ENCODE results near the gene RGS7. TPM values are rescaled to one million over a fixed set of nuclear protein-coding genes. Genes with fewer than 3 reads are reported as not detected.
"Not testable (repeated sequence)": the region's sequence is repeated elsewhere in the genome, so short reads cannot be mapped to it uniquely, and the experiment has no call there.

RGS7 gene
- polyA plus RNA-seq, 1 donor, result 2.1 TPM

GRCh38 chr1:241180569-241180968, 176.4 kb downstream of the RGS7 start:
- H3K4me1 ChIP-seq (ENCODE audit: control insufficient read depth, insufficient read depth, low read length), result peaks cover 5% of the 10 kb centered on the region
- no peak overlapping the region for H3K27ac ChIP-seq (ENCODE audit: low read length)
- H3K9me3 ChIP-seq (ENCODE audit: control insufficient read depth, low read depth, low read length), result no peaks in the 10 kb centered on the region
- no peak overlapping the region for H3K4me3 ChIP-seq (ENCODE audit: low read length)
- no peaks in the 10 kb centered on the region for H3K27me3 ChIP-seq (ENCODE audit: control insufficient read depth, insufficient read depth, low read length)
- no peaks in the 10 kb centered on the region for H3K36me3 ChIP-seq (ENCODE audit: control insufficient read depth, insufficient read depth, low read length)
- WGBS (ENCODE audit: insufficient coverage, low lambda C conversion rate), result no CpG with 5 or more reads among the region's 4 CpGs
- DNase-seq, result no peak

DNA sequence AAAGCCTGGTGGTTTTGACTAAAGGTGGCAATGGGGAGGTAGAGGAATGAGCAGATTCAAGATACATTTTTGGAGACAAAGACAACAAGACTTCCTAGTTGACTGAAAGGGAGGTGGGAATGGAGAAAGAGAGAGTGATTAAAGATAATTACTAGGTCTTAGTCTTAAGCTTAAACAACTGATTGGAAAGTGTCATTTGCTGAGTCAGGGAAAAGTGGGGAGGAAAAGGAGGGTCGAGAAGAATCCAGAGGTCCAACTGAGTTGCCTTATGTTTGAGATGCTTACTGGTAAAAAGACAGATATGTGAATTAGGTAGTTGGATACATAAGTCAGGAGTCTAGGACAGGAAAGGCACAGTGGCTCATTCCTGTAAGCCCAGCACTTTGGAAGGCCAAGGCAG, 179.3 kb downstream of the RGS7 start:
- Histone ChIP-seq H3K9me3 (ENCODE audit: control insufficient read depth, low read depth, low read length) (no peaks in the 10 kb centered on the region), H3K27ac (ENCODE audit: low read length) (no peak overlapping the region), H3K27me3 (ENCODE audit: control insufficient read depth, insufficient read depth, low read length) (no peaks in the 10 kb centered on the region), H3K36me3 (ENCODE audit: control insufficient read depth, insufficient read depth, low read length) (no peaks in the 10 kb centered on the region), H3K4me1 (ENCODE audit: control insufficient read depth, insufficient read depth, low read length) (peaks cover 5% of the 10 kb centered on the region), H3K4me3 (ENCODE audit: low read length) (no peak overlapping the region)
- WGBS (ENCODE audit: insufficient coverage, low lambda C conversion rate), result 100% methylated on average over 1 of the region's 1 CpG
- DNase-seq, result no peak

DNA sequence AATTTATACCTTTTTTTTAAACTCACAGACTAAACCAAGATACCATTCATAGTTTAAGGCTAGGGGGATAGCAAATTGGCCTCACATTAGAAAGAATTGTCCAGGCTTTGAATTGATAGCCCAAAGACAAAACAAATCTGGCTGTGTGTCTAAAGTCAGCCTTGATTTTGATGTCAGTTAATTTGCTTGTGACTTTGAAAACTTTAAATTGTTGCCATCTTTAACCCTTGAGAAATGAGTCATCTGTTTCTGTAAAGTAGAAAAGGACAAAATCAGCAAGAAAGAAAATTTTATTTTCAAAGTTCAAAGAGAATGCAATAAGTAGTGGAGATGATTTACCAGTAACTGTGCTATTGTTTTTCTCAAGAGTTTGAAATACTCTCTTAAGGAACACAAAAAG, 184.5 kb downstream of the RGS7 start:
- Histone ChIP-seq H3K4me1 (ENCODE audit: control insufficient read depth, insufficient read depth, low read length) (no peaks in the 10 kb centered on the region), H3K27ac (ENCODE audit: low read length) (no peak overlapping the region), H3K27me3 (ENCODE audit: control insufficient read depth, insufficient read depth, low read length) (no peaks in the 10 kb centered on the region), H3K4me3 (ENCODE audit: low read length) (no peak overlapping the region), H3K9me3 (ENCODE audit: control insufficient read depth, low read depth, low read length) (peaks cover 2% of the 10 kb centered on the region), H3K36me3 (ENCODE audit: control insufficient read depth, insufficient read depth, low read length) (no peaks in the 10 kb centered on the region)
- no peak for DNase-seq

- no peak for DNase-seq
- H3K27ac ChIP-seq (ENCODE audit: low read length), result no peak overlapping the region
- no peak overlapping the region for H3K4me3 ChIP-seq (ENCODE audit: low read length)
- H3K9me3 ChIP-seq (ENCODE audit: control insufficient read depth, low read depth, low read length), result peaks cover 2% of the 10 kb centered on the region
- WGBS (ENCODE audit: insufficient coverage, low lambda C conversion rate), result 83% methylated on average over 1 of the region's 3 CpGs
- no peaks in the 10 kb centered on the region for H3K27me3 ChIP-seq (ENCODE audit: control insufficient read depth, insufficient read depth, low read length)
- no peaks in the 10 kb centered on the region for H3K4me1 ChIP-seq (ENCODE audit: control insufficient read depth, insufficient read depth, low read length)
- H3K36me3 ChIP-seq (ENCODE audit: control insufficient read depth, insufficient read depth, low read length), result no peaks in the 10 kb centered on the region
Observed at GRCh38 chr1:241171991-241172390, 185.0 kb downstream of the RGS7 start.

DNA sequence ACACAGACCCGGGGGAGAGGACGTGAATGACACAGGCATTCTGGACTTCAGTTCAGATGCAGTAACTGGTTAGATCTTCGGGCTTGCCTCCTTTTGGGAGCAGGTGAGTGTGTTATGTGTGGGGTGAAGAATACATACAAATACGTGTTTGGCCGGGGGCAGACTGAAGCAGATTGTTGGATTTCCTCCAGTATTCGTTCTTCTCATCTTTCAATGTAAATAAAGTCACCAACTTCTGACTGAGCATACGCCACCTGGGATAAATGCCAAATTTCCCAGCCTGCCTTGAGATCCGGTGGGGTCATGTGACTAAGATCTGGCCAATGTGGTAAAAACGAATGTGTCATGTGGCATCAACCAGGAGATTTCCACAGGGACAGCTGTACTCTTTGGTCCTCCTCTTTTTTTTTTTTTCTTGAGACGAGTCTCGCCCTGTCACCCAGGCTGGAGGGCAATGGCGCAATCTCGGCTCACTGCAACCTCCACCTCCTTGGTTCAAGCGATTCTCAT, 189.8 kb downstream of the RGS7 start:
- no peak for DNase-seq
- Histone ChIP-seq H3K36me3 (ENCODE audit: control insufficient read depth, insufficient read depth, low read length) (no peaks in the 10 kb centered on the region), H3K27ac (ENCODE audit: low read length) (no peak overlapping the region), H3K27me3 (ENCODE audit: control insufficient read depth, insufficient read depth, low read length) (no peaks in the 10 kb centered on the region), H3K9me3 (ENCODE audit: control insufficient read depth, low read depth, low read length) (peaks cover 2% of the 10 kb centered on the region), H3K4me3 (ENCODE audit: low read length) (no peak overlapping the region), H3K4me1 (ENCODE audit: control insufficient read depth, insufficient read depth, low read length) (no peaks in the 10 kb centered on the region)
- WGBS (ENCODE audit: insufficient coverage, low lambda C conversion rate), result no CpG with 5 or more reads among the region's 14 CpGs

GRCh38 chr1:241166625-241167024, 190.4 kb downstream of the RGS7 start:
- no peaks in the 10 kb centered on the region for H3K36me3 ChIP-seq (ENCODE audit: control insufficient read depth, insufficient read depth, low read length)
- H3K9me3 ChIP-seq (ENCODE audit: control insufficient read depth, low read depth, low read length), result peaks cover 2% of the 10 kb centered on the region
- H3K4me1 ChIP-seq (ENCODE audit: control insufficient read depth, insufficient read depth, low read length), result no peaks in the 10 kb centered on the region
- WGBS (ENCODE audit: insufficient coverage, low lambda C conversion rate), result no CpG with 5 or more reads among the region's 1 CpG
- no peak overlapping the region for H3K27ac ChIP-seq (ENCODE audit: low read length)
- no peak for DNase-seq
- H3K4me3 ChIP-seq (ENCODE audit: low read length), result no peak overlapping the region
- H3K27me3 ChIP-seq (ENCODE audit: control insufficient read depth, insufficient read depth, low read length), result no peaks in the 10 kb centered on the region

GRCh38 chr1:241165256-241165655, 191.7 kb downstream of the RGS7 start:
- H3K9me3 ChIP-seq (ENCODE audit: control insufficient read depth, low read depth, low read length); DNase-seq; H3K4me3 ChIP-seq (ENCODE audit: low read length); H3K4me1 ChIP-seq (ENCODE audit: control insufficient read depth, insufficient read depth, low read length); H3K27ac ChIP-seq (ENCODE audit: low read length); H3K36me3 ChIP-seq (ENCODE audit: control insufficient read depth, insufficient read depth, low read length); H3K27me3 ChIP-seq (ENCODE audit: control insufficient read depth, insufficient read depth, low read length): not testable (repeated sequence)
- WGBS (ENCODE audit: insufficient coverage, low lambda C conversion rate), result no CpG with 5 or more reads among the region's 5 CpGs

GRCh38 chr1:241163363-241163762, 193.6 kb downstream of the RGS7 start:
- WGBS (ENCODE audit: insufficient coverage, low lambda C conversion rate), result no CpG with 5 or more reads among the region's 4 CpGs
- Histone ChIP-seq H3K27ac (ENCODE audit: low read length) (no peak overlapping the region), H3K4me3 (ENCODE audit: low read length) (no peak overlapping the region), H3K36me3 (ENCODE audit: control insufficient read depth, insufficient read depth, low read length) (no peaks in the 10 kb centered on the region), H3K27me3 (ENCODE audit: control insufficient read depth, insufficient read depth, low read length) (no peaks in the 10 kb centered on the region), H3K9me3 (ENCODE audit: control insufficient read depth, low read depth, low read length) (no peaks in the 10 kb centered on the region), H3K4me1 (ENCODE audit: control insufficient read depth, insufficient read depth, low read length) (no peaks in the 10 kb centered on the region)
- DNase-seq, result no peak

DNA sequence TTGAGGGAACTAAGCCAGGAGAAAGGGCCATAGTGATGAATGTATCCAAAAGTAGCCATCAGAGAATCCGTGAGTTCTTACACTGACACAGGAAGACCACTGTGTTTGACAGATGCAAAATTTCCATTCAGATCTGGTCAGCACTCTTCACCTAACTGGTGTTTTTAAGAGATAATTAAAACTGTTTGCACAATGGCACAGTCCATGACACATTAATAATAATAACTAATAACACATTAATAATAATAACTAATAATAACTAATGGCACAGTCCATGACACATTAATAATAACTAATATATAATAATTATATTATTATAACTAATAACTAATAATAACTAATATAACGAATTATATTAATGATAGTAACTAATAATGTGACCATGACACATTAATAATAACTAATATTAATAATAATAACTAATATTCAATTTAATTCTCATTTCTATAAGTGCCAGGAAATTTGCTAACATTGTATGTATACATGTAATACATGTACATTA, 195.8 kb downstream of the RGS7 start:
- Histone ChIP-seq H3K27me3 (ENCODE audit: control insufficient read depth, insufficient read depth, low read length) (no peaks in the 10 kb centered on the region), H3K36me3 (ENCODE audit: control insufficient read depth, insufficient read depth, low read length) (no peaks in the 10 kb centered on the region), H3K4me1 (ENCODE audit: control insufficient read depth, insufficient read depth, low read length) (peaks cover 10% of the 10 kb centered on the region), H3K27ac (ENCODE audit: low read length) (no peak overlapping the region), H3K4me3 (ENCODE audit: low read length) (no peak overlapping the region), H3K9me3 (ENCODE audit: control insufficient read depth, low read depth, low read length) (no peaks in the 10 kb centered on the region)
- no CpG with 5 or more reads among the region's 2 CpGs for WGBS (ENCODE audit: insufficient coverage, low lambda C conversion rate)
- no peak for DNase-seq

- H3K9me3 ChIP-seq (ENCODE audit: control insufficient read depth, low read depth, low read length), result no peaks in the 10 kb centered on the region
- H3K4me3 ChIP-seq (ENCODE audit: low read length), result no peak overlapping the region
- H3K4me1 ChIP-seq (ENCODE audit: control insufficient read depth, insufficient read depth, low read length), result peaks cover 12% of the 10 kb centered on the region
- no peak overlapping the region for H3K27ac ChIP-seq (ENCODE audit: low read length)
- no peak for DNase-seq
- no peaks in the 10 kb centered on the region for H3K27me3 ChIP-seq (ENCODE audit: control insufficient read depth, insufficient read depth, low read length)
- H3K36me3 ChIP-seq (ENCODE audit: control insufficient read depth, insufficient read depth, low read length), result no peaks in the 10 kb centered on the region
- WGBS (ENCODE audit: insufficient coverage, low lambda C conversion rate), result 80% methylated on average over 1 of the region's 3 CpGs
Observed at GRCh38 chr1:241157435-241157834, 199.6 kb downstream of the RGS7 start.

- H3K9me3 ChIP-seq (ENCODE audit: control insufficient read depth, low read depth, low read length), result no peaks in the 10 kb centered on the region
- DNase-seq, result peak; percentile 88 to 90
- peaks cover 12% of the 10 kb centered on the region for H3K4me1 ChIP-seq (ENCODE audit: control insufficient read depth, insufficient read depth, low read length)
- H3K36me3 ChIP-seq (ENCODE audit: control insufficient read depth, insufficient read depth, low read length), result no peaks in the 10 kb centered on the region
- peak overlapping the region; percentile 59 for H3K27ac ChIP-seq (ENCODE audit: low read length)
- H3K4me3 ChIP-seq (ENCODE audit: low read length), result no peak overlapping the region
- WGBS (ENCODE audit: insufficient coverage, low lambda C conversion rate), result no CpG with 5 or more reads among the region's 3 CpGs
- no peaks in the 10 kb centered on the region for H3K27me3 ChIP-seq (ENCODE audit: control insufficient read depth, insufficient read depth, low read length)
Observed at GRCh38 chr1:241156231-241156965, 200.6 kb downstream of the RGS7 start.

Measured in large intestine (tissue), 3 donors.